ENCODE measurements around the gene RPL39. TPM values are rescaled to one million over a fixed set of nuclear protein-coding genes. Genes with fewer than 3 reads are reported as not detected.
"Not testable (repeated sequence)": the region's sequence is repeated elsewhere in the genome, so short reads cannot be mapped to it uniquely, and the experiment has no call there.

Gene RPL39
- total RNA-seq, 1 donor: 1,963 TPM

DNA sequence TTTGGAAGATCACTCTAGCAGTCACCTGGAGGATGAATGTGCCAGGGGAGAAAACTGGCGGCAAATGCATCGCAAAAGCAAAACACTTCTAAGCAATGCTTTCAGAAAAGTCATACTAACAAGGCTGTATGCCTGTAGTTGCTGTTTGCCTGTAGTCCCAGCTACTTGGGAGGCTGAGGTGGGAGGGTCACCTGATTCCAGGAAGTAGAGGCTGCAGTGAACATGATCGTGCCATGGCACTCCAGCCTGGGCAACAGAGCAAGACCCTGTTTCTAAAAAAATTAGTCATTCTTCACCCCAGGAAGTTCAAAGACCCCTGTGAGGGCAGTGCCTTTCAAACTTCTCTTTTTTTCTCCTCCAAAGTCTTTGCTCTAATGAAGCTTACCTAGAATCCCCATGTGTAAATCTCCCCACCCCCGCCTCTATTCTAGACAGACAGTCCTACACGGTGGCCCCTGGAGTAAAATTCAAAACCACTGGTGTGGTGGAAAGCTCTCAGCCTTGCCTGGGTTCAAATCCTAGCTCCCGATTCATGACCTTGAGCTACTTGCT lies 27.5 kb downstream of the RPL39 start:
- DNase-seq (ENCODE audit: low read depth in 2 of 3, low spot score in 2 of 3): no peak

DNA sequence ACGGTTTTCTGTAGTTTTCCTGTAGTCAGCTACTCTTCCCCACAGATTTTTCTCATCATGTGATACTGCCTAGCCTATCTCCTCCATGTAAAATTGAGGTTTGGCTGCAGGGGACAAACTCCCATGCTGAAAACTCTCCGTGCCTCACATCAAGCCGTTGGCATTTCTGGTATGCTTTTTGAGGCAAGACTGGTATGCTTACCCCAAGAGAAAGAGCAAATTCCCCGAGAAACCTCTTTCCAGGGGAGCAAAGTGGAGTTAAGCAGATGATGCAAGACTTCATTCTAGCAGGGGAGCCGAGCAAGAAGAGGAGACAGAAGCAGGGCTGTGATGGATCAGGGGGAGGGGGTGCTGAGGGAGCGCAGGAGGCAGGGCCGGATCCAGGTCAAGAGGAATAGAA lies 28.2 kb downstream of the RPL39 start:
- no peak for DNase-seq (ENCODE audit: low read depth in 2 of 3, low spot score in 2 of 3)

DNA sequence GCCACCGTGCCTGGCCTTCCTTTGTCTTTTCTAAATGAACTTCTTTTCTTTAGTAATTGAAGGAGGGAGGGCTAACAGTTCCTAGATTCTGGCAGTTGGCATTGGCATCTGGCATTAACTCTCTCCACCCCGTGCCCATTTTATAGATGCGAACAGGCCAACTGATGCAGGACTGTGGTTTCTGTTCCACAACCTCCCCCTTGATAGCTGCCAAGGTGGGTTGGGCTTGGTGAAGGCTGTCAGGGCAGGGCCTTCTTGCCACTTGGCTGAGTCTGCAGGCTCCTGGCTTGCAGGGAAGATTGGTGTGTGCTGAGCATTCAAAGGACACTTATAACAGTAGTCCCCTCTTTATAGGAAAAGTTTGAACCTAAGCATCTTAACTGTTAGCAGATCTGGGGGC lies 28.7 kb downstream of the RPL39 start:
- DNase-seq (ENCODE audit: low read depth in 2 of 3, low spot score in 2 of 3): no peak

DNA sequence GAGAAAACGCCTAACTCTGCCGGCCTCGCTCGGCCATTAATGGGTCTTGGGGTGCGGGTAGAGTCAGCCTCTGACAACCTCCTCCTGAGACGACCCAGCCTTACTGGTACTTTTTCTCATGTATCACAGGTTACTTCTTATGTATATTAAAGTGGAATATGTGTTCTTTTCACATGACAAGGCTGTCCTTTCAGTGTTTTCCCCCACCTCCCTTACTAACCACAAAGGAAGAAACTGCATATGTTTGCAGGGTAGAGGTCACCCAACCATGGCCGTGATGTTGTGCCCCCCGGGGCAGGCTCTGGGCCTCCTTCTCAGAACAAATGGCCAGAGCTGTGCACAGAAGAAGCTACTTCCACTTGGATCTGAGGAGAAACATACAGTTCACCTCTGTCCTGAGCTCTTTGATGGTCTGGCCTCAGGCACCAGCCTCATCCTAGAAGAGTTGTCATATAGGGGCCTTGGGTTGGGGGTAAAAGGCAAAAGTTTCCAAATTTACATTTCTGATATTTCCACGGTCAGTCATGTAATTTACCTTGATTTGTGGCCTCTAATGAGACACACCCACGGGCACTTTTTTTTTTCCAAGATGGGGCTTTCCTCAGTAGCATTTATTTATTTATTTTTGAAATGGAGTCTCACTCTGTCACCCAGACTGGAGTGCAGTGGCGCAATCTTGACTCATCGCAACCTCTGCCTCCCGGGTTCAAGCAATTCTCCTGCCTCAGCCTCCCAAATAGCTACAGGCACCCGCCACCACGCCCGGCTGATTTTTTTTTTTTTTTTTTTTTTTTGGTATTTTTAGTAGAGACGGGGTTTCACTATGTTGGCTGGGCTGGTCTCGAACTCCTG lies 31.2 kb downstream of the RPL39 start:
- no peak for DNase-seq (ENCODE audit: low read depth in 2 of 3, low spot score in 2 of 3)

DNA sequence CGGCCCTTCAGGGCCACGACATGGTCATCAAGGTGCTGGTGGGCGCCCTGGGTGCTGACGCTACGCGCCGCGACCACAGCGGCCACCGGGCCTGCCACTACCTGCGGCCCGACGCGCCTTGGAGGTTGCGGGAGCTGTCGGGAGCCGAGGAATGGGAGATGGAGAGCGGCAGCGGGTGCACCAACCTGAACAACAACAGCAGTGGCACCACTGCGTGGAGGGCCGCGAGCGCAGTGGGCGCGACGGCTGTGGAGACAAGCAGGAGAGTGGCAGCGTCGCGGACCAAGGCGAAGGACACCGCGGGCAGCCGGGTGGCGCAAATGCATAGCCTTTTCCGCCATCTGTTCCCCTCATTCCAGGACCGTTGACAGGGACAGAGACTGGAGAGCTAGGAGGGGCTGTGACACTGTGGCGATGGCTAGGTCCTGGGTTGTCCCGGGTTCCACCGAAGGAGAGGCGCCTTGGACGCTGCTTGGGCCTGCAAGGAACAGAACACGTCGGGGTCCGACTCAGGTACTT lies 32.1 kb downstream of the RPL39 start:
- no peak for DNase-seq (ENCODE audit: low read depth in 2 of 3, low spot score in 2 of 3)

DNA sequence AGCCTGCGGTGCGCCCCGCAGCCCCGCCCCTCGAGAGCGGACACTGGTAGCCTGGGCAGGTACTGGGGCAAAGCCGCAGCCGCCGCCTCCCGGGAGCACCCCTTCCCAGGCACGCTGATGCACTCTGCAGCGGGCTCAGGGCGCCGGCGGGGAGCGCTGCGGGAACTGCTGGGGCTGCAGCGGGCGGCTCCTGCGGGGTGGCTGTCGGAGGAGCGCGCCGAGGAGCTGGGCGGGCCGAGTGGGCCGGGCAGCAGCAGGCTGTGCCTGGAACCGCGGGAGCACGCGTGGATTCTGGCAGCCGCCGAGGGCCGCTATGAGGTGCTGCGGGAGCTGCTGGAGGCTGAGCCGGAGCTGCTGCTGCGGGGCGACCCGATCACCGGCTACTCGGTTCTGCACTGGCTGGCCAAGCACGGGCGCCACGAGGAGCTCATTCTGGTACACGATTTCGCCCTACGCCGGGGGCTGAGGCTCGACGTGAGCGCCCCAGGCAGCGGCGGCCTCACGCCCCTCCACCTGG lies 32.6 kb downstream of the RPL39 start:
- DNase-seq (ENCODE audit: low read depth in 2 of 3, low spot score in 2 of 3): peak in 2 of 3 donors; percentile 2 to 19

DNA sequence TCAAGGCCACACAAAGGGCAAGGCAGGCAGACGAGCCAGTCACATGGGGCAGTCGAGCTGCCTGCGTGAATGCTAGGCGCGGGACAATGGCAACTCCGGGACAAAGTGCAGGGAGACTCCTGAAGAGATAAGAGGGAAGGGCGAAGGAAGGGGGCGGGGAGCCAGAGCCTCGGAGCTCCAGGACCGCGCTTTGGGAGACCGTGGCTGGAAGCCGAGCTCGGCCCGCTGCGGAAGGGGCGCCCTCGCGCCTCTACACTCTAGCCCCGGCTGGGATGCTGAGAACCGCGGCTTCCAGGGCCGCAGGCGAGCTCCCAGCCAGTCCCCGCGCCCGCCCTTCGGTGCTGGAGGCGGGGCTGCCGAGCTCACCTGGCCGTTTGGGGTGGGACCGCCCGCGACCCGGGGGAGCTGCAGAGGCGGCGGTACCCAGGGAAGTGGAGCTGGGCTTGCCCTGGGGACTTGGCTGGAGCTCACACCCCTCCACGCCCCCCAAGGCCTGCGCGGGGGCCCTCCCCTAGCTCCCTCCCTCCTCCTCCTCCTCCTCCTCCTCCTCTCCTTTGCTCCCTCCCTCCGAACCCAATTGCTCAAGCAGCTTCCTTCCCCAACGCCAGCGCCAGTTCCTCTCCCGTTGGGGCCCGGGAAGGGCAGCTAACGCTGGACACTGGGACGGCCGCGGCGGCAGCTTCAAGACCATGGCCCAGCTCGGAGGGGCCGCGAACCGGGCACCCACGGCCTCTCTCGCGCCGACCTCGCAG lies 33.3 kb downstream of the RPL39 start, which contains the start of gene SOWAHD:
Gene SOWAHD, plus strand, starts transcription at position 610 of the 752 bp plus-strand sequence. Its CDS starts 80 bp downstream, at position 690.
- no peak for DNase-seq (ENCODE audit: low read depth in 2 of 3, low spot score in 2 of 3)

DNA sequence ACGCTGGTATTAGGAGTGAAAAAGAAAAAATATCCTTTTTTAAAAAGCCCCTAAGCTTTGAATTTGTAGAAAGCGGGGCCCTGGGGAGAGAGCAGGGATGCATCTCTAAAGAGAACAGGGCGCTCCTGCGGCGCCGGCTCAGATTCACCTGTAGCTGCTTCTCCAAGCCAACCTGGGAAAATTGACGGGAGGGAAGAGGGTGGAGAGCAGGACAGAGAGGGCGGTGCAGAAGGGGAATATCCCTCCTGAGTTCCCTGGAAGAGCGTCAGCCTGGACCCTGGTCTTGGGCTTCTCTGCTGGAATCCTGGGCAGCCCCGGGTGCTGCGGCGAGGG lies 33.8 kb downstream of the RPL39 start:
- DNase-seq (ENCODE audit: low read depth in 2 of 3, low spot score in 2 of 3): no peak

DNA sequence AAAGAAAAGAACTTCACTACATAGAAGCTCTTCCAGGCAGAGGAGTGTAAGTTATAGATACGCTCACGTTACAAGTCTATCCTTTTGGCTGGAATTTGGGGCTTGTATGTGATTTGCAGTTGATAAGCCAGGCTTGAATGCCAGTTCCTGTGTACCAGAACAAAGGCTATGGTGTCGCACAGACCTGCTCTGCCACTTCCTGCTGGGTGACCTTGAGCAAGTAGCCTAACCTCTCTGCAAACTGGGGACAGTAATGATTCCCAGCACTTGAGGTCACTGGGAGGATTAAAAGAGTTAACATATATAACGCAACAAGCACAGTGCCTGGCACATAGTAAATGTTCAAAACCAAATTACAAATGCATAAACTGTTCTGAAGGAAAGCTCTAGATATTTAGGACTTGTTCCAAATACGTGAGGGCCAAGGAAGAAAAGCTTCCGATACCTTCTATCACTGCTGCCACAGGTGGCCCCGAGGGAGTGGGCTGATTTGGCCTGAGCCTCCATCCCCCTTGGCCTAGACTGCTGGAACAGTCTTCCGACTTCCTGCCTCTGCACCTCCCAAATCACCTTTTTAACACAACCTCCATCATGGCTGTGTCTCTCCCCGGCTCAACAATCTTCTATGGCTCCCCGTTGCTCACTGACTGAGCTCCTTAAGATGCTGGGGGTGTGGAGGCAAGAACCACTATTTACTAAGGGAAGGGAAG lies 34.3 kb downstream of the RPL39 start:
- no peak for DNase-seq (ENCODE audit: low read depth in 2 of 3, low spot score in 2 of 3)

DNA sequence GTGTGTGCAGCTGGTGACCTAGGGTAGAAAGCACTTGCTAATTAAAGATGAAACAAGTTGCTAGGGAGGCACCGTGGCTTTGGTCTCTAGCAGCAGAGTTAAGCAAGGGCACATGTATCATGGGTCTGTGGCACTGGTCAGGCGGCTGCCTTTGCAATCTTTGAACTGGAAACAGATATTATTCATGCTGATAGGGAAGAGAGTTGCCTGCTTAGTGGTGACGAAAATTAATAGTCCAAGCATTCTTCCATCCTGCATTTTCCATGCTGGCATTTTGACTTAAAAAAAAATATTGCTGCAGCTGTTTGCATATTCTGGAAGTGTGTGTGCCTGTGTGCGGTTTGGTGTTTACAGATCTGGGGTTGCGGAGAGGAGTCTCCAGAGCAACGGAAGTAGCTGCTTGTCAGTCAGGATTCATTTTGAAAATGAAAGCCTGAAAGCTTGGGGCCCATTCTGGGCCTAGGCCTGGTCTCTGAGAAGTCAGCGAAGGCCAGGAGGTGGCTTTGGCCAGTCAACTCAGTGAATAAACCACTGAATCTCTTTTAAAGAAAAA lies 35.4 kb downstream of the RPL39 start:
- DNase-seq (ENCODE audit: low read depth in 2 of 3, low spot score in 2 of 3): peak in 2 of 3 donors; percentile 43 to 59

DNA sequence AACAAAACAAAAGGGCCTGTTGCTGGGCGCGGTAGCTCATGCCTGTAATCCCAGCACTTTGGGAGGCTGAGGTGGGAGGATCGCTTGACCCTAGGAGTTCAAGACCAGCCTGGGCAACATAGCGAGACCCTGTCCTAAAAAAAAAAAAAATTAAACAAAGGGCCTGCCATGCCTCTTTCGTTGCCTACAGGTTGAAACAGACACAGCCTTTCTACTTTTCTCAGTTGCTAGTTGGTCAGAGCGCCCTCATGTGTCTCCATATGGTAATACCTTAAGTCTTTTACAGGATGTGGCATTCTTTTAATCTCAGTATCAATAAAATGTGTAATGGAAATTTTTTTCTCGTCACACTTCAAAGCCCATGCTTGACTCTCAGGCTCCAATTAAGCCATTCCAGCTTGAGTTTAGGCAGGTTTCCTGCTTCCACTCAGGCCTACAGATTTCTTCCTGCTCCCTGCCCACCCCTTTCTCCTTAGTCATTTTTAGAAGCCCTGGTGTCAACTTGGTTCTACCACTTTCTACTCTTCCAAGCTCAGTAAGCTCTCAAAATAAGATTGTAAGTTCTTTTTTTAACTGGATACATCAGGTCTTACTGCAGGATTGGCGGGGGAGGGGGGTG lies 37.7 kb downstream of the RPL39 start:
- DNase-seq (ENCODE audit: low read depth in 2 of 3, low spot score in 2 of 3): peak in 2 of 3 donors; percentile 45 to 80

DNA sequence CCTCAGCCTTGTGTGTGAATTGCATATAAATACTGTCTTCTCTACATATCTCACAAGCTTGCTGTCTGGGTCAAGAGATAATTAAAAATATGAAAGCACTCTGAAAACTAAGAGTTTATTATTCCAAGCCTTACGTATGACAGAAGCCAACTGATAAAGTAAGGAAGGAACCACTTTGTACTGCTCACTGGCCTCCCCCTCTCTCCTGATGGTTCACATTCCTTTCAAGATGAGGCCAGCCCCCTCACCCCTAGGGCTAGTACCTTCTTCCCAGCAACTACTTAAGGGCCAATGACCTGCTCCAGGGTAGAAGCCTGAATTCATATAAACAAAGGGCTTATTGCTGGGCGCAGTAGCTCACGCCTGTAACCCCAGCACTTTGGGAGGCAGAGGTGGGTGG lies 38.4 kb downstream of the RPL39 start:
- no peak for DNase-seq (ENCODE audit: low read depth in 2 of 3, low spot score in 2 of 3)

DNA sequence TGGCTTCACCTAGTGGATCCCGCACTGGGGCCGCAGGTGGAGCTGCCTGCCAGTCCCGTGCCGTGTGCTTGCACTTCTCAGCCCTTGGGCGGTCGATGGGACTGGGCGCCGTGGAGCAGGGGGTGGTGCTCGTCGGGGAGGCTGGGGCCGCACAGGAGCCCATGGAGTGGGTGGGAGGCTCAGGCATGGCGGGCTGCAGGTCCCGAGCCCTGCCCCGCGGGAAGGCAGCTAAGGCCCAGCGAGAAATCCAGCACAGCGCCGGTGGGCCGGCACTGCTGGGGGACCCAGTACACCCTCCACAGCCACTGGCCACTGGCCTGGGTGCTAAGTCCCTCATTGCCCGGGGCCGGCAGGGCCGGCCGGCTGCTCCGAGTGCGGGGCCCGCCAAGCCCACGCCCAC lies 40.7 kb downstream of the RPL39 start:
- not testable (repeated sequence) for DNase-seq (ENCODE audit: low read depth in 2 of 3, low spot score in 2 of 3)

DNA sequence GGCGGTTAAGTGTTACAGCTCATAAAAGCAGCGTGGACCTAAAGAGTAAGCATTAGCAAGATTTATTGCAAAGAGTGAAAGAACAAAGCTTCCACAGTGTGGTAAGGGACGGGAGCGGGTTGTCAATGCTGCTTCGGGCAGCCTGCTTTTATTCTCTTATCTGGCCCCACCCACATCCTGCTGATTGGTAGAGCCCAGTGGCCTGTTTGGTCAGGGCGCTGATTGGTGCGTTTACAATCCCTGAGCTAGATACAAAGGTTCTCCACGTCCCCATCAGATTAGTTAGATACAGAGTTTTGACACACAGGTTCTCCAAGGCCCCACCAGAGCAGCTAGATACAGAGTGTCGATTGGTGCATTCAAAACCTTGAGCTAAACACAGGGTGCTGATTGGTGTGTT lies 41.3 kb downstream of the RPL39 start:
- DNase-seq (ENCODE audit: low read depth in 2 of 3, low spot score in 2 of 3): not testable (repeated sequence)

DNA sequence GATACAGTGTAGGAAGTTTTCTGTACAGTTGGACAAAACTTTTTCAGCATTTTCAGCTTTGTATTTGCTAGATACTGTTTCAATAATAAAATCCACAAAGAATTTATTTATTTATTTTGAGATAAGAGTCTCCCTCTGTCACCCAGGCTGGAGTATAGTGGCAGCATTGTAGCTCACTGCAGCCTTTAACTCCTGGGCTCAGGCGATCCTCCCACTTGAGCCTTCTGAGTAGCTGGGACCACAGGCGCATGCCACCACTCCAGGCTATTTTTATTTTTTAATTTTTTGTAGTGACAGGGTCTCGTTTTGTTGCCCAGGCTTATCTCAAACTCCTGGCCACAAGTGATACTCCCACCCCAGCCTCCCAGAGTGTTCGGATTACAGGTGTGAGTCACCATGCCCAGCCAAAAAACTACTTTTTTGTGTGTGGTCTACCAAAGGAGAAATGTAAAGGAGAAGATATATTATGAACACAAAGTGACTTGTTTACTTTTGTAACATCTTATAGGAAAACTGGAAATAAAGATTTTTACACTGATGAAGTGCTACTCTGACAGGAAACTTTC lies 46.1 kb downstream of the RPL39 start:
- DNase-seq (ENCODE audit: low read depth in 2 of 3, low spot score in 2 of 3): no peak

DNA sequence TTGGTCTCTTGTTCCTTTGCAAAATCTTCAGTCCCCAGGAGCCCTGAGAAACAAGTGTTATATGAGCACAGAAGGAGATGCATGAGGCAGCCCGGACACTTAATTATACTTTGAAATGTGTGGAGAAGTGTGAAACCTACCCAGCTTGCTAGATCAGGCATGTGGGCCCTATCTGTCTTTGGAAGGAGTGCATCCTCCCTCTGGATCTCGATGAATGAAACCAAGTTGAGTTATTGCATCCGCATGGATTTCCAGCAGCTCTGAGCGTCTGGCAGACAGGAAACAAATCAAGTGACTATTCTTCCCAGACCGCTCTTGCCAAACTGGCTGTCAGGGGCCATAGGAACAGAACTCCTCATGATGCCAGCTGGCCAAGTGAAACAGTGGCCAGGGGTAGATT lies 52.7 kb downstream of the RPL39 start:
- no peak for DNase-seq (ENCODE audit: low read depth in 2 of 3, low spot score in 2 of 3)
